GM12872 (cell line): ENCODE results near the gene ZNF879.

Experiments
- TF ChIP-seq, protein P1 (sequence below): IDR thresholded peaks from 3 replicates; pipeline ENCODE4 v1.5.1; 2011; ENCODE audit warnings: low read depth, mild to moderate bottlenecking, low read length, moderate library complexity; ENCODE audit not compliant: insufficient read depth

ZNF879 gene

DNA sequence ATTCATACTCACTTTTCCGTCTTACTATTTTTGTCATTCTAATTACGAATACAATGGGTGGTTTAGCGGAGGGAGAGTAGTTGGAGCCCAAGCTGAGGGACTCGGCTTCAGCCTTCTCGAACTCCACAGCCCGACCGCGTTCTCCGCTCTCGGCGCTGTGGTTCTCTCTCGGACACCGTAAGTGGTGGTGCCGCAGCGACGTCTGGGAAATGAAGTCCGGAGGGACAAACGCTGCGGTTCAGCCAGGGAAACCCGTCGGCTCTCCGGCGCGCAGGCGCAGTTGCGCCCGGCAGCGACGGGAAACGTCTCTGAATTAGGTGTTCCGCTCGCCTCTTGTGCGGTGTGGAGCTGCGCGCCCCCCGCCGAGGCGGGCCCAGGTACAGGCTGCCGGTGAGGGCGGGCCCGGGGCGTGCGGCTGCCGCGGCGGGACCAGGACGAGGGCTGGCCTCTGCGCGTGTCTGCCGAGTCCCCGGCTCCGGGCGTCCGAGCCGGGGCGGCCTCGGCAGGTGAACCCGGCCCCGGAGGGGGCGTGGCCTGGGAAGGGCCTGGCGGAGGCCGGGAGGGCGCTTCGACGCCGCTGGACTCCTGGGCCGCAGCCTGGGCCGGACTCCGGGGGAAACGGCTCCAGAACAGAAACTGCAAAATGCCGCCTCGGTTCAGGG lies at the start of gene ZNF879:
TSS of gene ZNF879 (plus strand) at position 277 of the 662 bp plus-strand sequence. CDS start 1,201 bp downstream, outside the sequence.
- TF ChIP-seq, protein P1, sequence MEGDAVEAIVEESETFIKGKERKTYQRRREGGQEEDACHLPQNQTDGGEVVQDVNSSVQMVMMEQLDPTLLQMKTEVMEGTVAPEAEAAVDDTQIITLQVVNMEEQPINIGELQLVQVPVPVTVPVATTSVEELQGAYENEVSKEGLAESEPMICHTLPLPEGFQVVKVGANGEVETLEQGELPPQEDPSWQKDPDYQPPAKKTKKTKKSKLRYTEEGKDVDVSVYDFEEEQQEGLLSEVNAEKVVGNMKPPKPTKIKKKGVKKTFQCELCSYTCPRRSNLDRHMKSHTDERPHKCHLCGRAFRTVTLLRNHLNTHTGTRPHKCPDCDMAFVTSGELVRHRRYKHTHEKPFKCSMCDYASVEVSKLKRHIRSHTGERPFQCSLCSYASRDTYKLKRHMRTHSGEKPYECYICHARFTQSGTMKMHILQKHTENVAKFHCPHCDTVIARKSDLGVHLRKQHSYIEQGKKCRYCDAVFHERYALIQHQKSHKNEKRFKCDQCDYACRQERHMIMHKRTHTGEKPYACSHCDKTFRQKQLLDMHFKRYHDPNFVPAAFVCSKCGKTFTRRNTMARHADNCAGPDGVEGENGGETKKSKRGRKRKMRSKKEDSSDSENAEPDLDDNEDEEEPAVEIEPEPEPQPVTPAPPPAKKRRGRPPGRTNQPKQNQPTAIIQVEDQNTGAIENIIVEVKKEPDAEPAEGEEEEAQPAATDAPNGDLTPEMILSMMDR, result no peak

DNA sequence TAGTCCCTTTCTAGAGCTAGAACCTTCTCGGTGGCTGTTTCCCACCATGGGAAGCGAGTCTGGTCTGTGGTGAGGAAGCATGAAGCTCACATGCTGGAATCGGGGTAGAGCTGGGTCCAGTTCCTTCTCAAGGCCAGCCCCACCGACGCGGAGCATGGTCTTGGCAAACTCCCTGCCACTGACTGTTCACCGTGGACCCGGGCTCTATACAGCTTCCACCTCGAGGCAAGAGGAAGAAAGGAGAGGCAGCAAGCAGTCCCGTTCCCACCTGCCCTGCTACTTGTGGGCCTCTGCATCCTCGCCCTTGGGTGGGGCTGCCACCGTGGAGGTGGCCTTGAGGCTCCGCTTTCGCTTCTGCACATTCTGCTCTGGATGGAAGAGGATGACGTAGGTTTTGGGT lies 42.2 kb upstream of the ZNF879 start:
- TF ChIP-seq, protein P1, result no peak

DNA sequence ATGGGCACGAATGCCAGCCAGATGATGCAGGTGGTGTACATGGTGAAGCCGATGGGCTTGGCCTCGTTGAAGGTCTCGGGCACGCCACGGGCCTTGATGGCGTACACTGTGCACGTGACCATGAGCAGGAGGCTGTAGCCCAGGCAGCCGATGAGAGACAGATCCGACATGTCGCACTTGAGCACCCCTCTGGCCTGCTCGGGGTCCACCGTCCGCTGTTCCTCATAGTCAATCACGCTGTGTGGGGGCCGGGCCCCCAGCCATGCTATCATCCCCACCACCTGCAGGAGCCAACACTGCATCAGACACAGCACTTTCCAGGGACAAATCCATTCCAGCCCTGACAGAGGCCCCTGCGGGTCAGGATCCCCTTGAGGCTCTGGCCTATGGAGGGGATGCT lies 40.7 kb upstream of the ZNF879 start:
- TF ChIP-seq, protein P1, result no peak

DNA sequence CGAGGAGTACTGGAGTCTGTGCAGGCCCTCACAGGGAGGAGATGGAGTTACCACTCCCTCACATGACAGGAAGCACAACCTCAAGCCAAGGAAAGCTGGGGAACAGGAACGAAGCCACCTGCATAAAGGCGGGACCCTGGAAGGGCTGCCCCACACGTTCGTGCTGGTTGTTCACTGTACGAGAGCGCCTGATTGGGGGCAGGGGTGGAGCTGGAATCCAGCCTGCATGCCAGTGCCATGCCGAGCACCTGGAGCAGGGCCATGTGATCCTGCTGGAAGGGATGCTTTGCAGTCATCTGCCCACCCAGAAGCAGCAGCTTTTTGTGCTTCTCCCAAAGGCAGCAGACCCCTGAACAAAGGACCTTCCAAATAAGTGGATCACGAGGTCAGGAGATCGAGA lies 39.9 kb upstream of the ZNF879 start:
- TF ChIP-seq, protein P1, result no peak

DNA sequence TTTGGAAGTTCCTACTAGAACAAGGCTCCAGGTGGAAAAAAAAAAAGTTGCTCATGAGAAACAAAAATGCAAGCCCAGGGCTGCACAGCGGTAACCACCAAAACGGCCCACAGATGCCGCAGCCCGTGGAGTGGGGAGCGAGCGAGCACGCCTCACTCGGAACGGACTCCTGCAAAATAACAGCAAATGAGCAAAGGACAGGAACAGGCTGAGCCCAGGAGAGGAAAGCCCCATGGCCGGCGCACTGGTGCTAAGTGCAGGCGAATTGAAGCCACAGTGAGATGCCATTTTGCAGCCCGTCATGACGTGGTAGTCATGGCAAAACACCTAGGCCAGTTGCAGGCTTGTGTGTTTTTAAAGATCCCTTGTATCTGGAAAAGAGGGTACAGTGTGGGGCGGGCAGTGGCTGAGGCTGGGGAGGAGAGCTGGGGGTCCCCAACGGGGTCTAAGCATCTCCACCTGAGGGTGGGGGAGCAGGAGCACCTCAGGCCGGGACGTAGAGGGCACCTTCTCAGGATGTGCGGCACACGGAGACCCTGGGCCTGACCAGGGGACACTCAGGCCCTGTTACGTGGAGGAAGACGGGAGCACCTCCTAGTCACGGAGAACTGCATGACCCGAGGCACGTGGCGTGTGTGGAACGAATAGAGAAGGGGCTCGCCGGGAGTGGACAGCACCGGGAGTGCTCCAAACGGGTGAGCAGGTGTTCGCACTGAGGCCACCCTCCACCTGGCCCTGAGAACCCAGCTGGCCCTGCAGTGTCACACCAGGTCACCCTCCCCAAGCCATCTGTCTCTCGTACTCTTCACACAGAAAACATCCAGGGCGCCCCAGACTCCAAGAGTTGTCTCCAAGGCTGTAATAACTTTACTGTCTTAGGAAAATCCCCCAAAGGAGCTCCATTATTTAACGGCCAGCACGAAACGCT lies 39.2 kb upstream of the ZNF879 start:
- TF ChIP-seq, protein P1, result no peak

DNA sequence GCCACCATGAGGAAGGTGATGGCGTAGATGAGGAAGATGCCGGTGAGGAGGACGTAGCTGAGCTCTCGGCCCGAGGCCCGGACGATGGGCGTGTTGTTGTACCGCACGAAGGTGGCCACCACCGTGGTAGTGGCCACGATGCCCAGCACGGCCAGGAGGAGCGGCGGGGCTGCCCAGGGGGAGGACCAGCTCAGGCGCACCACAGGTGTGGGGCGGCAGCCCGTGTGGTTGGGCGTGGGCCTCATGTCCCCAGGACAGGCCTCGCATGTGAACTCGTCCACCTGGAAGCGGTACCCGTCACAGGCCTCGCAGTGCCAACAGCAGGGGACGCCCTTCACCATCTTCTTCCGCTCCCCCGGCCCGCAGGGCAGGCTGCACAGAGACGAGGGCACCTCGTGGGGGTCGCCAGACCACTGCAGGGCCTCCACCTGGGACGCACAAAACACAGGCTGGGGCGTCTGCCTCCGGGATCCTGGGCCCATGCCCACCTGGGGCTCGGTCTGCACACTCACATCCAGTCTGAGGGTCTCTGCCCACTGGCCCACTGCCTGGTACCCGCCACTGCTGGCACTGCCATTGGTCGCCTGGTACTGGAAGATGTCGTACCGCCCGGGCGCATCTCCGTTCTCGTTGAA lies 37.2 kb upstream of the ZNF879 start:
- TF ChIP-seq, protein P1, result no peak
